H1 (cell line): Measurements from ENCODE around the gene MR1. TPM values are rescaled to one million over a fixed set of nuclear protein-coding genes. Genes with fewer than 3 reads are reported as not detected.

Source experiments
- BRCA1 ChIP-seq: IDR thresholded peaks from 2 replicates; pipeline ENCODE4 v1.6.1; 2012; ENCODE audit warnings: low read depth, low read length, improper control_type of control experiment
- CBX8 ChIP-seq: fragments of 300-800, 300-1000 bp; sonication (generic); IDR thresholded peaks from 2 replicates; pipeline ENCODE4 v1.7.1; 2016; ENCODE audit warnings: low read depth, low read length, borderline replicate concordance
- CHD1 ChIP-seq: IDR thresholded peaks from 2 replicates; pipeline ENCODE4 v1.6.1; 2012; ENCODE audit warnings: low read depth, low read length, improper control_type of control experiment
- CHD2 ChIP-seq: IDR thresholded peaks from 2 replicates; pipeline ENCODE4 v1.6.1; 2012; ENCODE audit warnings: low read length, improper control_type of control experiment
- GABPA ChIP-seq: IDR thresholded peaks from 2 replicates; pipeline ENCODE4 v1.6.1; 2011; ENCODE audit warnings: mild to moderate bottlenecking, low read length, moderate library complexity, borderline replicate concordance; ENCODE audit not compliant: insufficient read depth
- SAP30 ChIP-seq: fragments of 300-600 bp; sonication (generic); IDR thresholded peaks from 2 replicates; pipeline ENCODE4 v1.7.1; 2012; ENCODE audit warnings: low read length, moderate library complexity, mild to moderate bottlenecking, inconsistent platforms; ENCODE audit not compliant: insufficient read depth, insufficient replicate concordance
- SIN3A ChIP-seq, 2 experiments: IDR thresholded peaks in 1 of 2; conservative IDR thresholded peaks in 1 of 2; 2 replicates each; pipeline ENCODE4 v1.6.1; 2011 to 2012; ENCODE audit warnings: low read length in 2 of 2, improper control_type of control experiment in 1 of 2, low read depth in 1 of 2, mild to moderate bottlenecking in 1 of 2
- polyA plus RNA-seq, 7 experiments: library from polyadenylated mRNA; depleted of rRNA in 3 of 7; stranded (reverse) in 5 of 7; unstranded in 2 of 7; fragments of >200 nt in 5 of 7; fragments of 200-250 nt in 2 of 7; gene quantifications; 1 replicate in 5 of 7; 2 replicates in 1 of 7; 4 replicates in 1 of 7; pipeline versions ENCODE4 v1.2.1 to v1.2.3, GENCODE V29; 2011 to 2013; ENCODE audit warnings: missing spikeins in 2 of 7, mixed read lengths in 2 of 7
- total RNA-seq: library from RNA; stranded (reverse); fragmentation: NEBNext Ultra II Directional; extraction: Animal tissue kit (Norgen Biotek cat#: 25700); gene quantifications from 2 replicates; pipeline ENCODE4 v1.2.1, GENCODE V29; 2021
- TF ChIP-seq, protein P1 (sequence below): fragments of 300-600 bp; sonication (generic); IDR thresholded peaks from 2 replicates; pipeline ENCODE4 v1.7.1; 2012; ENCODE audit warnings: low read length, moderate library complexity, mild to moderate bottlenecking, inconsistent platforms; ENCODE audit not compliant: insufficient replicate concordance
- TF ChIP-seq, protein P2 (sequence below): IDR thresholded peaks from 2 replicates; pipeline ENCODE4 v1.6.1; 2011; ENCODE audit warnings: low read length, improper control_type of control experiment

Gene MR1
- total and polyA plus RNA-seq, 2 of the 8 experiments (the other 6 are each of a cell fraction or from before 2014, with no cell fraction given) = 0.09 TPM; not detected in 1

GRCh38 chr1:181001091-181001780 is 32.5 kb upstream of the MR1 start (continued):
- TF ChIP-seq, protein P1, sequence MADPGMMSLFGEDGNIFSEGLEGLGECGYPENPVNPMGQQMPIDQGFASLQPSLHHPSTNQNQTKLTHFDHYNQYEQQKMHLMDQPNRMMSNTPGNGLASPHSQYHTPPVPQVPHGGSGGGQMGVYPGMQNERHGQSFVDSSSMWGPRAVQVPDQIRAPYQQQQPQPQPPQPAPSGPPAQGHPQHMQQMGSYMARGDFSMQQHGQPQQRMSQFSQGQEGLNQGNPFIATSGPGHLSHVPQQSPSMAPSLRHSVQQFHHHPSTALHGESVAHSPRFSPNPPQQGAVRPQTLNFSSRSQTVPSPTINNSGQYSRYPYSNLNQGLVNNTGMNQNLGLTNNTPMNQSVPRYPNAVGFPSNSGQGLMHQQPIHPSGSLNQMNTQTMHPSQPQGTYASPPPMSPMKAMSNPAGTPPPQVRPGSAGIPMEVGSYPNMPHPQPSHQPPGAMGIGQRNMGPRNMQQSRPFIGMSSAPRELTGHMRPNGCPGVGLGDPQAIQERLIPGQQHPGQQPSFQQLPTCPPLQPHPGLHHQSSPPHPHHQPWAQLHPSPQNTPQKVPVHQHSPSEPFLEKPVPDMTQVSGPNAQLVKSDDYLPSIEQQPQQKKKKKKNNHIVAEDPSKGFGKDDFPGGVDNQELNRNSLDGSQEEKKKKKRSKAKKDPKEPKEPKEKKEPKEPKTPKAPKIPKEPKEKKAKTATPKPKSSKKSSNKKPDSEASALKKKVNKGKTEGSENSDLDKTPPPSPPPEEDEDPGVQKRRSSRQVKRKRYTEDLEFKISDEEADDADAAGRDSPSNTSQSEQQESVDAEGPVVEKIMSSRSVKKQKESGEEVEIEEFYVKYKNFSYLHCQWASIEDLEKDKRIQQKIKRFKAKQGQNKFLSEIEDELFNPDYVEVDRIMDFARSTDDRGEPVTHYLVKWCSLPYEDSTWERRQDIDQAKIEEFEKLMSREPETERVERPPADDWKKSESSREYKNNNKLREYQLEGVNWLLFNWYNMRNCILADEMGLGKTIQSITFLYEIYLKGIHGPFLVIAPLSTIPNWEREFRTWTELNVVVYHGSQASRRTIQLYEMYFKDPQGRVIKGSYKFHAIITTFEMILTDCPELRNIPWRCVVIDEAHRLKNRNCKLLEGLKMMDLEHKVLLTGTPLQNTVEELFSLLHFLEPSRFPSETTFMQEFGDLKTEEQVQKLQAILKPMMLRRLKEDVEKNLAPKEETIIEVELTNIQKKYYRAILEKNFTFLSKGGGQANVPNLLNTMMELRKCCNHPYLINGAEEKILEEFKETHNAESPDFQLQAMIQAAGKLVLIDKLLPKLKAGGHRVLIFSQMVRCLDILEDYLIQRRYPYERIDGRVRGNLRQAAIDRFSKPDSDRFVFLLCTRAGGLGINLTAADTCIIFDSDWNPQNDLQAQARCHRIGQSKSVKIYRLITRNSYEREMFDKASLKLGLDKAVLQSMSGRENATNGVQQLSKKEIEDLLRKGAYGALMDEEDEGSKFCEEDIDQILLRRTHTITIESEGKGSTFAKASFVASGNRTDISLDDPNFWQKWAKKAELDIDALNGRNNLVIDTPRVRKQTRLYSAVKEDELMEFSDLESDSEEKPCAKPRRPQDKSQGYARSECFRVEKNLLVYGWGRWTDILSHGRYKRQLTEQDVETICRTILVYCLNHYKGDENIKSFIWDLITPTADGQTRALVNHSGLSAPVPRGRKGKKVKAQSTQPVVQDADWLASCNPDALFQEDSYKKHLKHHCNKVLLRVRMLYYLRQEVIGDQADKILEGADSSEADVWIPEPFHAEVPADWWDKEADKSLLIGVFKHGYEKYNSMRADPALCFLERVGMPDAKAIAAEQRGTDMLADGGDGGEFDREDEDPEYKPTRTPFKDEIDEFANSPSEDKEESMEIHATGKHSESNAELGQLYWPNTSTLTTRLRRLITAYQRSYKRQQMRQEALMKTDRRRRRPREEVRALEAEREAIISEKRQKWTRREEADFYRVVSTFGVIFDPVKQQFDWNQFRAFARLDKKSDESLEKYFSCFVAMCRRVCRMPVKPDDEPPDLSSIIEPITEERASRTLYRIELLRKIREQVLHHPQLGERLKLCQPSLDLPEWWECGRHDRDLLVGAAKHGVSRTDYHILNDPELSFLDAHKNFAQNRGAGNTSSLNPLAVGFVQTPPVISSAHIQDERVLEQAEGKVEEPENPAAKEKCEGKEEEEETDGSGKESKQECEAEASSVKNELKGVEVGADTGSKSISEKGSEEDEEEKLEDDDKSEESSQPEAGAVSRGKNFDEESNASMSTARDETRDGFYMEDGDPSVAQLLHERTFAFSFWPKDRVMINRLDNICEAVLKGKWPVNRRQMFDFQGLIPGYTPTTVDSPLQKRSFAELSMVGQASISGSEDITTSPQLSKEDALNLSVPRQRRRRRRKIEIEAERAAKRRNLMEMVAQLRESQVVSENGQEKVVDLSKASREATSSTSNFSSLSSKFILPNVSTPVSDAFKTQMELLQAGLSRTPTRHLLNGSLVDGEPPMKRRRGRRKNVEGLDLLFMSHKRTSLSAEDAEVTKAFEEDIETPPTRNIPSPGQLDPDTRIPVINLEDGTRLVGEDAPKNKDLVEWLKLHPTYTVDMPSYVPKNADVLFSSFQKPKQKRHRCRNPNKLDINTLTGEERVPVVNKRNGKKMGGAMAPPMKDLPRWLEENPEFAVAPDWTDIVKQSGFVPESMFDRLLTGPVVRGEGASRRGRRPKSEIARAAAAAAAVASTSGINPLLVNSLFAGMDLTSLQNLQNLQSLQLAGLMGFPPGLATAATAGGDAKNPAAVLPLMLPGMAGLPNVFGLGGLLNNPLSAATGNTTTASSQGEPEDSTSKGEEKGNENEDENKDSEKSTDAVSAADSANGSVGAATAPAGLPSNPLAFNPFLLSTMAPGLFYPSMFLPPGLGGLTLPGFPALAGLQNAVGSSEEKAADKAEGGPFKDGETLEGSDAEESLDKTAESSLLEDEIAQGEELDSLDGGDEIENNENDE = no peak
- TF ChIP-seq CHD2 (no peak), CBX8 (no peak), SAP30 (no peak), BRCA1 (no peak), SIN3A (conservative IDR thresholded peaks at IDR 0.05 in 1 of 2, IDR thresholded peaks at IDR 0.05 in 1 of 2; ENCODE audit: low read depth in 1 of 2, low read length in 2 of 2) (no peak), GABPA (no peak), CHD1 (no peak)
- TF ChIP-seq, protein P2, sequence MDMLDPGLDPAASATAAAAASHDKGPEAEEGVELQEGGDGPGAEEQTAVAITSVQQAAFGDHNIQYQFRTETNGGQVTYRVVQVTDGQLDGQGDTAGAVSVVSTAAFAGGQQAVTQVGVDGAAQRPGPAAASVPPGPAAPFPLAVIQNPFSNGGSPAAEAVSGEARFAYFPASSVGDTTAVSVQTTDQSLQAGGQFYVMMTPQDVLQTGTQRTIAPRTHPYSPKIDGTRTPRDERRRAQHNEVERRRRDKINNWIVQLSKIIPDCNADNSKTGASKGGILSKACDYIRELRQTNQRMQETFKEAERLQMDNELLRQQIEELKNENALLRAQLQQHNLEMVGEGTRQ = no peak
